ENCODE data around the gene ATPAF1. TPM values are rescaled to one million over a fixed set of nuclear protein-coding genes. Genes with fewer than 3 reads are reported as not detected.

The ATPAF1 gene
- total RNA-seq, 1 donor: 53.6 TPM

GRCh38 chr1:46689897-46690296 lies 21.7 kb upstream of the ATPAF1 start:
- Histone ChIP-seq H3K4me1 (ENCODE audit: insufficient read depth, low read length) (peaks cover 25% of the 10 kb centered on the region), H3K79me2 (ENCODE audit: insufficient read depth, low read length) (peaks cover 5% of the 10 kb centered on the region), H3K36me3 (ENCODE audit: insufficient read depth, low read length) (peaks cover 63% of the 10 kb centered on the region), H2AFZ (ENCODE audit: low read length) (no peak overlapping the region), H4K20me1 (ENCODE audit: insufficient read depth, low read length) (peaks cover 5% of the 10 kb centered on the region), H3K27me3 (ENCODE audit: insufficient read depth, low read length) (no peaks in the 10 kb centered on the region), H3K9me3 (ENCODE audit: low read depth, low read length) (no peaks in the 10 kb centered on the region), H3K27ac (ENCODE audit: low read depth, low read length) (no peak overlapping the region), H3K4me3 (ENCODE audit: insufficient read depth, low read length) (no peak overlapping the region), H3K4me2 (ENCODE audit: insufficient read depth, low read length) (no peak overlapping the region)
- DNase-seq (ENCODE audit: insufficient read length, low spot score, missing footprints): no peak
- TF ChIP-seq CTCF (IDR thresholded peaks at IDR 0.05; ENCODE audit: extremely low read depth, low read depth, low read length): no peak

GRCh38 chr1:46689356-46689755 lies 21.2 kb upstream of the ATPAF1 start:
- Histone ChIP-seq H3K4me1 (ENCODE audit: insufficient read depth, low read length) (peaks cover 25% of the 10 kb centered on the region), H3K27me3 (ENCODE audit: insufficient read depth, low read length) (no peaks in the 10 kb centered on the region), H3K36me3 (ENCODE audit: insufficient read depth, low read length) (peaks cover 68% of the 10 kb centered on the region), H3K9me3 (ENCODE audit: low read depth, low read length) (no peaks in the 10 kb centered on the region), H3K4me2 (ENCODE audit: insufficient read depth, low read length) (no peak overlapping the region), H3K4me3 (ENCODE audit: insufficient read depth, low read length) (no peak overlapping the region), H3K27ac (ENCODE audit: low read depth, low read length) (no peak overlapping the region), H3K79me2 (ENCODE audit: insufficient read depth, low read length) (peaks cover 5% of the 10 kb centered on the region), H2AFZ (ENCODE audit: low read length) (no peak overlapping the region), H4K20me1 (ENCODE audit: insufficient read depth, low read length) (peaks cover 5% of the 10 kb centered on the region)
- TF ChIP-seq CTCF (IDR thresholded peaks at IDR 0.05; ENCODE audit: extremely low read depth, low read depth, low read length): no peak
- DNase-seq (ENCODE audit: insufficient read length, low spot score, missing footprints): no peak

GRCh38 chr1:46687921-46688509 lies 19.9 kb upstream of the ATPAF1 start:
- no peak overlapping the region for H3K27ac ChIP-seq (ENCODE audit: low read depth, low read length)
- H4K20me1 ChIP-seq (ENCODE audit: insufficient read depth, low read length): peaks cover 3% of the 10 kb centered on the region
- H3K4me2 ChIP-seq (ENCODE audit: insufficient read depth, low read length): no peak overlapping the region
- H3K79me2 ChIP-seq (ENCODE audit: insufficient read depth, low read length): peaks cover 3% of the 10 kb centered on the region
- H3K4me1 ChIP-seq (ENCODE audit: insufficient read depth, low read length): peaks cover 25% of the 10 kb centered on the region
- TF ChIP-seq CTCF (IDR thresholded peaks at IDR 0.05; ENCODE audit: extremely low read depth, low read depth, low read length): no peak
- no peak overlapping the region for H3K4me3 ChIP-seq (ENCODE audit: insufficient read depth, low read length)
- no peaks in the 10 kb centered on the region for H3K27me3 ChIP-seq (ENCODE audit: insufficient read depth, low read length)
- no peak for DNase-seq (ENCODE audit: insufficient read length, low spot score, missing footprints)
- H3K36me3 ChIP-seq (ENCODE audit: insufficient read depth, low read length): peaks cover 82% of the 10 kb centered on the region
- H2AFZ ChIP-seq (ENCODE audit: low read length): no peak overlapping the region
- H3K9me3 ChIP-seq (ENCODE audit: low read depth, low read length): no peaks in the 10 kb centered on the region

GRCh38 chr1:46687093-46687659 lies 19.0 kb upstream of the ATPAF1 start:
- H3K36me3 ChIP-seq (ENCODE audit: insufficient read depth, low read length): peaks cover 90% of the 10 kb centered on the region
- H2AFZ ChIP-seq (ENCODE audit: low read length): no peak overlapping the region
- H4K20me1 ChIP-seq (ENCODE audit: insufficient read depth, low read length): peaks cover 3% of the 10 kb centered on the region
- H3K9me3 ChIP-seq (ENCODE audit: low read depth, low read length): no peaks in the 10 kb centered on the region
- H3K4me1 ChIP-seq (ENCODE audit: insufficient read depth, low read length): peaks cover 22% of the 10 kb centered on the region
- no peak overlapping the region for H3K27ac ChIP-seq (ENCODE audit: low read depth, low read length)
- DNase-seq (ENCODE audit: insufficient read length, low spot score, missing footprints): no peak
- H3K4me2 ChIP-seq (ENCODE audit: insufficient read depth, low read length): no peak overlapping the region
- TF ChIP-seq CTCF (IDR thresholded peaks at IDR 0.05; ENCODE audit: extremely low read depth, low read depth, low read length): no peak
- H3K27me3 ChIP-seq (ENCODE audit: insufficient read depth, low read length): no peaks in the 10 kb centered on the region
- no peak overlapping the region for H3K4me3 ChIP-seq (ENCODE audit: insufficient read depth, low read length)
- no peaks in the 10 kb centered on the region for H3K79me2 ChIP-seq (ENCODE audit: insufficient read depth, low read length)
